Activated naive CD8-positive, alpha-beta T cell treated with anti-CD3 and anti-CD28 coated beads, Interleukin-2, amount 50 U/mL, for 16 hours (primary cell): ENCODE measurements around the gene TGFB2.
"Not testable (repeated sequence)": the region's sequence is repeated elsewhere in the genome, so short reads cannot be mapped to it uniquely, and the experiment has no call there.

Experiments used
- DNase-seq: peaks from one replicate; pipeline ENCODE4 v3.0.0-alpha.2; 2020; ENCODE audit warnings: low read depth, low spot score

Gene TGFB2

GRCh38 chr1:218344814-218345672, at the start of gene TGFB2:
TSS of gene TGFB2 (plus strand) at chr1:218345336. CDS start at chr1:218346702, 1,366 bp downstream.
- no peak for DNase-seq

- no peak for DNase-seq
Measured at GRCh38 chr1:218296162-218296561, 49.0 kb upstream of the TGFB2 start.

GRCh38 chr1:218297461-218297860, 47.7 kb upstream of the TGFB2 start:
- DNase-seq, result no peak

GRCh38 chr1:218297867-218298266, 47.3 kb upstream of the TGFB2 start:
- DNase-seq, result no peak

- no peak for DNase-seq
Measured at GRCh38 chr1:218298398-218298797, 46.7 kb upstream of the TGFB2 start.

- no peak for DNase-seq
Measured at GRCh38 chr1:218299416-218299815, 45.7 kb upstream of the TGFB2 start.

- no peak for DNase-seq
Measured at GRCh38 chr1:218301217-218301616, 43.9 kb upstream of the TGFB2 start.

GRCh38 chr1:218302155-218302554, 43.0 kb upstream of the TGFB2 start:
- DNase-seq, result no peak

GRCh38 chr1:218303176-218303879, 41.8 kb upstream of the TGFB2 start:
- no peak for DNase-seq

- DNase-seq, result no peak
Measured at GRCh38 chr1:218304281-218305039, 40.7 kb upstream of the TGFB2 start.

GRCh38 chr1:218305472-218306064, 39.6 kb upstream of the TGFB2 start:
- no peak for DNase-seq

- DNase-seq, result no peak
Measured at GRCh38 chr1:218312509-218312908, 32.6 kb upstream of the TGFB2 start.

GRCh38 chr1:218314316-218314715, 30.8 kb upstream of the TGFB2 start:
- DNase-seq, result no peak

GRCh38 chr1:218315638-218316037, 29.5 kb upstream of the TGFB2 start:
- no peak for DNase-seq

- DNase-seq, result no peak
Measured at GRCh38 chr1:218317061-218317460, 28.1 kb upstream of the TGFB2 start.

- DNase-seq, result not testable (repeated sequence)
Measured at GRCh38 chr1:218320182-218320581, 25.0 kb upstream of the TGFB2 start.

GRCh38 chr1:218322762-218323161, 22.4 kb upstream of the TGFB2 start:
- DNase-seq, result no peak

- no peak for DNase-seq
Measured at GRCh38 chr1:218323568-218324225, 21.4 kb upstream of the TGFB2 start.

- DNase-seq, result no peak
Measured at GRCh38 chr1:218324226-218324580, 20.9 kb upstream of the TGFB2 start.

- DNase-seq, result no peak
Measured at GRCh38 chr1:218328769-218329168, 16.4 kb upstream of the TGFB2 start.

GRCh38 chr1:218330043-218330623, 15.0 kb upstream of the TGFB2 start:
- DNase-seq, result no peak
